ENCODE results near the gene NOTCH3. TPM values are rescaled to one million over a fixed set of nuclear protein-coding genes. Genes with fewer than 3 reads are reported as not detected.

The NOTCH3 gene
- total RNA-seq, 1 experiment from 2014 or later: 39.4 TPM

GRCh38 chr19:15180451-15181390 is 20.1 kb downstream of the NOTCH3 start:
- Histone ChIP-seq H2AFZ (ENCODE audit: low read depth, low read length, poor library complexity, severe bottlenecking) (no peak overlapping the region), H3K36me3 (ENCODE audit: control insufficient read depth in 1 of 2, insufficient read depth in 2 of 2, low read length in 2 of 2) (no peaks in the 10 kb centered on the region; a peak in 2 of 4 replicates), H3K9me2 (ENCODE audit: insufficient read depth) (no peaks in the 10 kb centered on the region), H3K27me3 (ENCODE audit: insufficient read depth, low read length) (no peaks in the 10 kb centered on the region), H3K79me2 (ENCODE audit: insufficient read depth, low read length) (no peaks in the 10 kb centered on the region), H4K20me1 (ENCODE audit: insufficient read depth) (no peaks in the 10 kb centered on the region), H3K4me1 (ENCODE audit: control insufficient read depth in 1 of 2, insufficient read depth in 2 of 2, low read length in 2 of 2) (peaks cover 0 to 3% of the 10 kb centered on the region in 2 experiments; a peak in 1 of 4 replicates), H3K9me3 (ENCODE audit: control insufficient read depth in 1 of 2, insufficient read depth in 1 of 2, low read depth in 1 of 2, low read length in 2 of 2) (no peaks in the 10 kb centered on the region), H3K9ac (ENCODE audit: low read length) (no peak overlapping the region), H3K4me3 (replicated peaks in 1 of 2; ENCODE audit: low read depth in 1 of 2, low read length in 2 of 2) (no peak overlapping the region), H3K4me2 (ENCODE audit: low read length) (no peak overlapping the region), H3K27ac (ENCODE audit: low read depth, low read length) (no peak overlapping the region)
- RAD21 ChIA-PET (ENCODE audit: low non-redundant PET in 1 of 2, low total read pairs in 2 of 2, uncharacterized antibody in 2 of 2, unreplicated experiment in 2 of 2): no interaction called here
- DNase-seq (ENCODE audit: low read depth, low spot score) (no peak), ATAC-seq (no peak)
- no TSS peak for BruUV-seq (replicated peaks)
- intact Hi-C loops (cut with micrococcal nuclease): no loop called here
- CTCF ChIA-PET: no interaction called here
- no peak for TF ChIP-seq POLR2AphosphoS5 (IDR thresholded peaks at IDR 0.05; ENCODE audit: low read depth, low read length)
- TF ChIP-seq EZH2phosphoT487 (IDR thresholded peaks at IDR 0.05; ENCODE audit: borderline replicate concordance): no peak
- TF ChIP-seq SRF (IDR thresholded peaks at IDR 0.05; ENCODE audit: low read depth): no peak
- no peak for TF ChIP-seq POLR2A (IDR thresholded peaks at IDR 0.05; ENCODE audit: borderline replicate concordance, extremely low read depth, insufficient read depth, insufficient read length)
- no peak for TF ChIP-seq SIN3A (IDR thresholded peaks at IDR 0.05; ENCODE audit: low read depth)
- no peak for TF ChIP-seq ZFX (IDR thresholded peaks at IDR 0.05)
- TF ChIP-seq ZBTB33 (IDR thresholded peaks at IDR 0.05; ENCODE audit: extremely low read depth, insufficient replicate concordance, low read length): no peak
- no peak for TF ChIP-seq ELF1 (IDR thresholded peaks at IDR 0.05; ENCODE audit: borderline replicate concordance, low read depth)
- no peak for TF ChIP-seq REST (IDR thresholded peaks at IDR 0.05; ENCODE audit: low read depth)
- no peak for TF ChIP-seq MAX (IDR thresholded peaks at IDR 0.05)
- no peak for TF ChIP-seq CTCF (IDR thresholded peaks at IDR 0.05 in 2 of 3, conservative IDR thresholded peaks at IDR 0.05 in 1 of 3; ENCODE audit: borderline replicate concordance in 1 of 3, insufficient read depth in 1 of 3, low read depth in 2 of 3, low read length in 2 of 3)
- TF ChIP-seq EZH2 (IDR thresholded peaks at IDR 0.05): no peak
- TF ChIP-seq CBX3 (IDR thresholded peaks at IDR 0.05; ENCODE audit: low read depth): no peak
- TF ChIP-seq RAD21 (IDR thresholded peaks at IDR 0.05; ENCODE audit: low read depth): no peak
- no peak for TF ChIP-seq CEBPB (IDR thresholded peaks at IDR 0.05; ENCODE audit: low read depth)
- no peak for TF ChIP-seq ATF3 (IDR thresholded peaks at IDR 0.05)
- TF ChIP-seq TCF7L2 (IDR thresholded peaks at IDR 0.05; ENCODE audit: borderline replicate concordance, extremely low read depth, insufficient read depth, insufficient read length): no peak
- TF ChIP-seq ZNF274 (IDR thresholded peaks at IDR 0.05; ENCODE audit: low read depth, low read length): no peak
- TF ChIP-seq EGR1 (IDR thresholded peaks at IDR 0.05; ENCODE audit: low read depth): no peak
- POLR2A ChIA-PET: no interaction called here
